Measurements from ENCODE around the gene ZNF35. TPM values are rescaled to one million over a fixed set of nuclear protein-coding genes. Genes with fewer than 3 reads are reported as not detected.
"Not testable (repeated sequence)": the region's sequence is repeated elsewhere in the genome, so short reads cannot be mapped to it uniquely, and the experiment has no call there.

Gene ZNF35
- 10 to 100 TPM in 3 of 4 donors, 1 to 10 TPM in 1; 7.4 to 12.5 (median 11.4) TPM for polyA plus RNA-seq (ENCODE audit: insufficient read length in 4 of 4)

DNA sequence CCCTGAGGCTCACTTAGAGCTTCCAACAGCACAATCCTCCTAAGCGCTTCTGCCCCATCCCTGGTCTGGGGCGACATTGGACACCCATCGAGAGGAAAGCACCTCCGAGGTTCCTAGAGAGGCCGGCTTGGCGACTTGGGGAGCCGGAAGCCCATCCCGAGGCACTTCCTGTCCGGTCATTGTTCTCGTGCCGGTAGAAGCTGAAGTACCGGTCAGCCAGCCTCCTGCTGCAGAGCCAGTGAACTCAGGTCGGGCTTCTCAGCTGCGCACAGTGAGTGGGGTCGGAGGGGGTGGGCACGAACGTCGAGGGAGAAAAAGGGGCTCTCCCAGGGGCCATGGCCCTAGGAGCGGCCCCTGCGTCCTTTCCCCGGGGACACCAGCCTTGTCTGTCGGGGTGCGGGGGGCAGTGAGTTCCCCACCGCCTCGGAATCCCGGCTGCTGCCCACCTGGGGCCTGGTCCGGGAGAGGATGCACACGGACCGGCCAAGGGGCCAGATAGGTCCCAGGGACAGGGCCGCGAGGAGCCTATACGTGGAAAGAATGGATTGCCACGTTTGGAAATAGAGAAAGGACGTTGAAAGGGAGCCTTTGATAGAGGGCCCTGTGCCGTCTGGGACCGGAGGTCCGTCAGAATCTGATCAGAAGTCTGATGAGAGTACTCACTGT is at the start of gene ZNF35:
TSS of gene ZNF35 (plus strand) at position 169 of the 666 bp plus-strand sequence. CDS start 2,336 bp downstream, outside the sequence.
- DNase-seq (ENCODE audit: low read depth in 4 of 4, low spot score in 3 of 4): peak; percentile 46 to 59 (median 56)

DNA sequence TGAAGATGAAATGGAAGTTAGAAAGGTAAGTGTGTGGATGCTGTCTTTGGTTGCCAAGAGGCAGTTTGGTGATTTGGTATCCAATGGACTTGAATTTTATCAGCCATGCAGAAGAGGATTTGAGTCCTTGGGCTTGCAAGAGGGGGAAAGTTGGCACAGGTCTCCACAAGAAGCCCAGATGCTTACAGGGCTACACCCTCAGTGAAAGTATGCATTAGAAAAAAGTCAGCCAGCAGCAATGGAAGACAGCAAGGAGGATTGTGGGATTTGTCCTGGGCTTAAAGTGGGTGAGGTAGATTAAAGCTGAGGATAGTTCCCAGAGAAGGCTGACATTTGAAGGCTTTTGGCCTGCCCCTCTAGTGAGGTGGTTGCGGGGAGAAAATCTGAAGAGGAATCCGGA is 46.8 kb upstream of the ZNF35 start:
- no peak for DNase-seq (ENCODE audit: low read depth in 4 of 4, low spot score in 3 of 4)

DNA sequence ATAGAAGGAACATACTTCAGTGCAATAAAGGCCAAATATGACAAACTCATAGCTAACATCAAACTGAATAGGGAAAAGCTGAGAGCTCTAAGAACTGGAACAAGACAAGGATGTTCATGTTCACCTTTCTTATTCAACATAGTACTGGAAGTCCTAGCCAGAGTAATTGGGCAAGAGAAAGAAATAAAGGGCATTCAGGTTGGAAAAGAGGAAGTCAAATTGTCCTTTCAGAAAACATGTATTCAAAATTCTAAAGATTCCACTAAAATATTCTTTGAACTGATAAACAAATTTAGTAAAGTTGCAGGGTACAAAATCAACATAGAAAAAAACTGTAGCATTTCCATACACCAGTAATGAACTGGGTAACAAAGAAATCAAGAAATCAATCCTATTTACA is 35.9 kb upstream of the ZNF35 start:
- DNase-seq (ENCODE audit: low read depth in 4 of 4, low spot score in 3 of 4): no peak

DNA sequence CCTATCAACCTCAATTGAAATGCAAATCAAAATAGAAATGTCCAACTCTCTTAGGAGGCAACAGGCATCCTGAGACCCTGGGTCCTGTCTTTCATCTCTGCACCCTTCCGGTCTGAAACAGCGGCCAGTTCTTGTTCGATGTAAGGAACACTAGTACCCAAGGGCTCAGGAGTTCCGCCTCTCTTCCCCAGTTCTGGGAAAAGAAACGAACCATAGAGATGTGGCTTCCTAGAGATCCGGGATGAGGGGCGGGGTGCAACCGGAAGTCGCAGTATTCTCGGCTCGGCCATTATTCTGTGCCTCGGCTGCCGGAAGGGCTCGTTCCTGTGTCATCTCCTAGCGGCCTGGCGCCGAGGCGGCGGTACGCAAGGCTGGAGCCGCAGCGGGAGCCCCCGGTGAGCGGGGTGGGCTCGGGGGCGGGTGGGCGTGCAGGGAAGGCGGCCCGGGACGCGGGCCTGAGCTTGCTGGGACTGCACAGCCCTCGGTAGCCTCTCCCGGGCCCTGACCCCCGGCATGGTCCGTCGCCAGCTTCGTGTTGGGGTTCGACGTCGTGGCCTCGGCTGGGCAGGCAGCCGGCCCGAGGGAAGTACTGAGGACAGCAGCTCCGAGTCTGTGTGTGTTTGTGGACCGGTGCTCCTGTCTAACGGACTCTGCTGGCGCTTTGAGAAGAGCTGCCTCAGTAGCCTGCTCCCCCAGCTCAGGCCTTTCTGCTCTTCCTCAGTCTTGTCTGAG is 23.6 kb upstream of the ZNF35 start, which contains the start of gene ZNF197:
TSS of gene ZNF197 (plus strand) at position 288 of the 732 bp plus-strand sequence. CDS start 4,119 bp downstream, outside the sequence.
- peak; percentile 72 to 82 (median 78) for DNase-seq (ENCODE audit: low read depth in 4 of 4, low spot score in 3 of 4)

DNA sequence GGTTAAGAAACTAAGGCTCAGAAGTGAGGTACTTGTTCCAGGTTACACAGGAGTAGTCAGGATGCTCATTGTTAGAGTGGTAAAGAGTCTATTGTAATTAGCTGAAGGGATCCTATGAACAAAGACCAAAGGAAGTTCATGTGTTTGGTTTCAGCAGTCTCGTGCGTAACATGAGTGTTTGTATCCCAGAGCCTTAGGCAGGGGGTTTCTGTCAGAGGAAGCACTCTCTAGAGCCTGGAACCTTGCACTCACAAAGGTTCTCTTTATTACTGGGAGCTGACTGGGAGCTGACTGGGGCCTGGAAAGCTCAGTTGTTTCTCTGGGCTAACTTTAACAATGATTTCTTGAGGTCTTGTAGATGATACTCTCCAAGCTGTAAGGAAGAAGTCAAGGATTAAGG is 19.8 kb upstream of the ZNF35 start:
- DNase-seq (ENCODE audit: low read depth in 4 of 4, low spot score in 3 of 4): no peak

DNA sequence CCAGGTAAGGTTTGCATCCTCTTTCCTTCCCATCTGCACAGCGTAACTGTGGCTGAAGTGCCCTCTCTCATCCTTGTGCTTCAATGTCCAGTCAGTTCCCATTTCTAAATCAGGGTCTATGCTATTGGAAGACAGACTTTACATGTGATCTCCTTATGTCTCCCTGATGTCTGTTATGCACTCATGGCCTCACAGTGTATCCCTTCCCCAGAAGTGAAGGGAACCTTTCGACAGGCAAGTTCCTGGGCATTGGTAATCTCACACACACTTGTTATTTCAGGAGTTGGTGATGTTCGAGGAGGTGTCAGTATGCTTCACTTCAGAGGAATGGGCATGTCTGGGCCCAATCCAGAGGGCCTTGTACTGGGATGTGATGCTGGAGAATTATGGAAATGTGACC is 16.3 kb upstream of the ZNF35 start:
- DNase-seq (ENCODE audit: low read depth in 4 of 4, low spot score in 3 of 4): no peak

DNA sequence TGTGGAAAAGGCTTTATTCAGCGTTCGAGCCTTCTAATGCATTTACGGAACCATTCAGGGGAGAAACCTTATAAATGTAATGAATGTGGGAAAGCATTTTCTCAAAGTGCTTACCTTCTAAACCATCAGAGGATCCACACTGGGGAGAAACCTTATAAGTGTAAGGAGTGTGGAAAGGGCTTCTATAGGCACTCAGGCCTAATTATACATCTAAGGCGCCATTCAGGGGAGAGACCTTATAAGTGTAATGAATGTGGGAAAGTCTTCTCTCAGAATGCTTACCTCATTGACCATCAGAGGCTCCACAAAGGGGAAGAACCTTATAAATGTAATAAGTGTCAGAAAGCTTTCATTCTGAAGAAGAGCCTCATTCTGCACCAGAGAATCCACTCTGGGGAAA is 6.2 kb upstream of the ZNF35 start:
- no peak for DNase-seq (ENCODE audit: low read depth in 4 of 4, low spot score in 3 of 4)

DNA sequence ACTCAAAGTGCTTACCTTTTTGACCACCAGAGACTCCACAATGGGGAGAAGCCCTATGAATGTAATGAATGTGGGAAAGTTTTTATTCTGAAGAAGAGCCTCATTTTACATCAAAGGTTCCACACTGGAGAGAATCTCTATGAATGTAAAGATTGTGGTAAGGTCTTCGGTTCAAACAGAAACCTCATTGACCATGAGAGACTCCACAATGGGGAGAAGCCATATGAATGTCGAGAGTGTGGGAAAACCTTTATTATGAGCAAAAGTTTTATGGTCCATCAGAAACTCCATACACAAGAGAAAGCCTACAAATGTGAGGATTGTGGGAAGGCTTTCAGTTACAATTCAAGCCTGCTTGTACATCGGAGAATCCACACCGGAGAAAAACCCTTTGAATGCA is 5.5 kb upstream of the ZNF35 start:
- no peak for DNase-seq (ENCODE audit: low read depth in 4 of 4, low spot score in 3 of 4)

DNA sequence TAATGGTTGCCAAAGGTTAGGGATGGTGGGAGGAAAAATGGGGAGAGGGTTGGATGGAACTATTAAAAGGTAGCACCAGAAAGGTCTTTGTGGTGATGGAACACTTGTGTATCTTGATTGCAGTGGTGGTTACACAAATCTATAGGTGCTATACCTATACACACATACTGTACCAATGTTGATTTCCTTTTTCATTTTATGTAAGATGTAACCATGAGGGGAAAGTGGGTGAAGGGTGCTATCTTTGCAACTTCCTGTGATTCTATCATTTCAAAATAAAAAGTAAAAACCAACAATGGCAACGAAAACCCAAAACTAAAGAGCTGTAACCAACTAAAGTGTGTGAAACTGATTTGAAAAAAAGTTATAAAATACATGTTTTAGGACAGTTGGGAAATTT is 761 bp upstream of the ZNF35 start:
- DNase-seq (ENCODE audit: low read depth in 4 of 4, low spot score in 3 of 4): no peak

DNA sequence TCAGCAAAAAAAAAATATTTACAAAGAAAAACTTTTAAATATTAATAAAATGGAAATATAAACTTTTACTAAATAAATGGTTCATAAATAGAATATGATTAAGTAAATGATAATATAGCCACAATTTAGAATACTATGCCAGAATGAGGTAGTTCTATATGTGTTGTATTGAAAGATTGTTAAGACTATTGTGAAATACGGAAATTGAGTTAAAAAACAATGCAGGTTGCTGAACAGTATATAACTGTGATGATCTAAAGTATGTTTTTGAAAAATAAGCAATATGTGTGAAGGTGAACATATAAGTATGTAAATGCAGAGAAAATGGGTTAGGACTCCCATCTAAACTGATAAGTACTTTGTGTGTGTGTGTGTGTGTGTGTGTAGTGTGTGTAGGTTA is 1.2 kb downstream of the ZNF35 start:
- DNase-seq (ENCODE audit: low read depth in 4 of 4, low spot score in 3 of 4): no peak

DNA sequence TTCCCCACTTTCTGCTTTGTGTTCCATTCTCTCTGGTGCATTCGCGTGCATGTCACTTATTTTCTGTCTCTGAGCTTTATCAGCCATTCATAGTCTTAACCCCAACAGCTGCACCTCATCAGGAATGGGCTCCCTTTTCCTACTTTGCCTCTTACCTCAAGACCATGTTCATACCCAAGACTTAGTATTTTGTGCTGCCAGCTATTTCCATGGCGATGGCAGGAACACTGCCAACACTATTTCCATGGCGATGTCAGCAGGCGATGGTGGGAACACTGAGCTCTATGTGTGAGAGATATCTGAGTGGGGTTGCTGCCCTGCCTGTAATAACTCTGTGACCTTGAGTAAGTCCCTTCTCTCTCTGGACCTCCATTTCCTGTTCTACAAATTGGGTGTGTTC is 5.5 kb downstream of the ZNF35 start:
- no peak for DNase-seq (ENCODE audit: low read depth in 4 of 4, low spot score in 3 of 4)

DNA sequence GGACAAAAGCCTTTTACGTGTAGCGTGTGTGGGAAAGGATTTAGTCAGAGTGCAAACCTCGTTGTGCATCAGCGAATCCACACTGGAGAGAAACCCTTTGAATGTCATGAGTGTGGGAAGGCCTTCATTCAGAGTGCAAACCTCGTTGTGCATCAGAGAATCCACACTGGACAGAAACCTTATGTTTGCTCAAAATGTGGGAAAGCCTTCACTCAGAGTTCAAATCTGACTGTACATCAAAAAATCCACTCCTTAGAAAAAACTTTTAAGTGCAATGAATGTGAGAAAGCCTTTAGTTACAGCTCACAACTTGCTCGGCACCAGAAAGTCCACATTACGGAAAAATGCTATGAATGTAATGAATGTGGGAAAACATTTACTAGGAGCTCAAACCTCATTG is 10.5 kb downstream of the ZNF35 start:
- no peak for DNase-seq (ENCODE audit: low read depth in 4 of 4, low spot score in 3 of 4)

DNA sequence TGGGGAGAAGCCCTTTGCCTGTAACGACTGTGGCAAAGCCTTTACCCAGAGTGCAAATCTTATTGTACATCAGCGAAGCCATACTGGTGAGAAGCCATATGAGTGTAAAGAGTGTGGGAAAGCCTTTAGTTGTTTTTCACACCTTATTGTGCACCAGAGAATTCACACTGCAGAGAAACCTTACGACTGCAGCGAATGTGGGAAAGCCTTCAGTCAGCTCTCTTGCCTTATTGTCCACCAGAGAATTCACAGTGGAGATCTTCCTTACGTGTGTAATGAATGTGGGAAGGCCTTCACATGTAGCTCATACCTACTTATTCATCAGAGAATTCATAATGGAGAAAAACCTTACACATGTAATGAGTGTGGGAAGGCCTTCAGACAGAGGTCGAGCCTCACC is 10.9 kb downstream of the ZNF35 start:
- no peak for DNase-seq (ENCODE audit: low read depth in 4 of 4, low spot score in 3 of 4)

DNA sequence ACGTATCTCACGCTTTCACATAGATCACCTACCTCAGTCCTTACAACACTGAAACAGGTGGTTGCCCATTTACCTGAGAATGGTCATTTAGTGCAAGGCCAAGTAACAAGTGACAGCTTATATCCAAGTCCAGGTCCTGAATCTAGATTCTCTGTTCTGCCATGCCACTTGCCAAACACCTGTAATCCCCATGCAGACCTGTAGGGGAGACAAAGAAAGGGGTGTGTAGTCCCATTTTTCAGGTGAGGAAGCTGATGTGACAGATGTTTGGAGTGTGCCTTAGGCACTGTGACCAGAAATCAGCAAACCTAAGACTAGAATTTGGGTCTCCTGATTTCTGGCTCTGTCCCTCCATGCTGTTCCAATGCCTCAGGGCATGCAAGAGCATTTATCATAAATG is 12.7 kb downstream of the ZNF35 start:
- DNase-seq (ENCODE audit: low read depth in 4 of 4, low spot score in 3 of 4): no peak

DNA sequence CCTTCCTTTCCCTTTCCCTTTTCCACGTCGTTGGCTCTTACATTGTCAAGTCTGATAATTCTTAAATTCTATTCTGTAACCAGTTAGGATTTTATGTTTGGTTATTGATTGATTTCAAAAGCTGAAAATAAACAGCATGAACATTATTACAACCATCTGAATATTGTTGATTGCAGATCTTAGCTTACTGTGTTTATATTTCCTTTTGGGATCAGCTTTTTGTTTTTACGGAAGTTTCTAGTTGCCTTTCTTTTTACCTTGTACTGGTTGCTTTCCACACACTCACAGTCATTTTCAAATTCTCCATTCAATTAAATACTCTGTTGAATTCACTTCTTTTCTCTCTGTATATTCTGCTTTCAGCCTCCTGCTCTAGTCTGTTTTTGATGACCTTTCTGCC is 16.6 kb downstream of the ZNF35 start:
- DNase-seq (ENCODE audit: low read depth in 4 of 4, low spot score in 3 of 4): no peak

DNA sequence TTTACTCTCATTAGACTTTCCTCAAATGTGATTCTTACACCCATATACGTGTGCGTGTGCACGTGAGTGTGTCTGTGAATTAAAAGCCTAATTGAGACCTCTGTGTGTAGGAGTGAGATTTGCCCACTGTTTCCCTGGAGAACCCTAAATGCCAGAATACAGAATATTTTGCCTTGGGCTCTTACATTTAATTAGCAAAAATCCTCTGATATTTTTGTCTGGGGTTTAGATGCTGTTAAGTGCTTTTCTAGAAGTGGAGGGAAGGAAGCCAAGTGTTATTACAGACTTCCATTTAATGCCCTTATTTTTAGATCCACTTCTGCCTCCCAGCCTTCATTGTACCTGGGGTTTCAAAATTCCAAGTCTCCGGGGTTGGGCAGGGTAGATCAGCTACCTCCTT is 17.8 kb downstream of the ZNF35 start:
- DNase-seq (ENCODE audit: low read depth in 4 of 4, low spot score in 3 of 4): no peak

DNA sequence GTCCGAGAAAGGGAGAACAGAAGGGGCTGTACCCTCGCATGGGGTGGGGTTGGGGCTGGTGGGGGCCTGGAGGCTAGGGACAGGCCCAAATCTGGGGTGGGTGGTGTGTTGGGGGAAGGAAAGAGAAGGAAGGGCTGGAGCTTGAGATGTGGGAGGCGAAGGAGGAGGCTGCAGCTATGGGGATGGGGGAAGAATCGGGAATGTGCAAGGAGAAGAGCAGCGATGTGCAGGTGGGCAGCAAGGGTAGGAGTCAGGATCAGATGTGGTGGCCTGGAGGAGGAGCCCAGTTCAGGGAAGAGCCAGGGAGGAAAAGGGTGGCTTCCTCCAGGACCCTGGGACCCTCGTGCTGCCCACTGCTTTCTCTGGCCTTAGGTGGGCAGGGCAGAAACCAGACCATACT is 21.2 kb downstream of the ZNF35 start:
- no peak for DNase-seq (ENCODE audit: low read depth in 4 of 4, low spot score in 3 of 4)

DNA sequence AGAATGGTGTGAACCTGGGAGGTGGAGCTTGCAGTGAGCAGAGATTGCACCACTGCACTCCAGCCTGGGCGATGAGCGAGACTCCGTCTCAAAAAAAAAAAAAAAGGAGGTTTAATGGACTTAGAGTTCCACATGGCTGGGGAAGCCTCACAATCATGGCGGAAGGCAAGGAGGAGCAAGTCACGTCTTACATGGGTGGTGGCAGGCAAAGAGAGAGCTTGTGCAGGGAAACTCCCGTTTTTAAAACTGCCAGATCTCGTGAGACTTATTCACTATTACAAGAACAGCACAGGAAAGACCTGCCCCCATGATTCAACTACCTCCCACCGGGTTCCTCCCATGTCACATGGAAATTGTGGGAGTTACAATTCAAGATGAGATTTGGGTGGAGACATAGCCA is 24.9 kb downstream of the ZNF35 start:
- not testable (repeated sequence) for DNase-seq (ENCODE audit: low read depth in 4 of 4, low spot score in 3 of 4)

DNA sequence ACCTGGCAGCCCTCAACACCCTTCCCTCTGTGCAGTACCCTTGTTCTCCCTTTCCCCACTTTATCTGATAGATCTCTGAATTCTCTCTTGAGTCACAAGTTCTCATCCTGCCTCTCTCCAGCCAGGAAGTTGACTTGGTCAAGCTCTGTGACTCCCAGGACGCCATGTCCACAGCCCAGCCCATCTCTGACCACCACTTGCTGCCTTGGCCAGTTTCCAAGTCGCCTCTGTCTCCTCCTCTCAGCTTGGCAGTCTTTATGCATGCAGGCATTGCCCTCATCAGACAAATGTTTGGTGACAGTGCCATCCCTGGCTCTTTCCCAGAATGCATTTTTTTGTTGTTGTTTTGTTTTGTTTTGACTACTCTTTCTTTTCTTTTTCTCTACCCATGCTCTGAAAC is 25.7 kb downstream of the ZNF35 start:
- no peak for DNase-seq (ENCODE audit: low read depth in 4 of 4, low spot score in 3 of 4)

DNA sequence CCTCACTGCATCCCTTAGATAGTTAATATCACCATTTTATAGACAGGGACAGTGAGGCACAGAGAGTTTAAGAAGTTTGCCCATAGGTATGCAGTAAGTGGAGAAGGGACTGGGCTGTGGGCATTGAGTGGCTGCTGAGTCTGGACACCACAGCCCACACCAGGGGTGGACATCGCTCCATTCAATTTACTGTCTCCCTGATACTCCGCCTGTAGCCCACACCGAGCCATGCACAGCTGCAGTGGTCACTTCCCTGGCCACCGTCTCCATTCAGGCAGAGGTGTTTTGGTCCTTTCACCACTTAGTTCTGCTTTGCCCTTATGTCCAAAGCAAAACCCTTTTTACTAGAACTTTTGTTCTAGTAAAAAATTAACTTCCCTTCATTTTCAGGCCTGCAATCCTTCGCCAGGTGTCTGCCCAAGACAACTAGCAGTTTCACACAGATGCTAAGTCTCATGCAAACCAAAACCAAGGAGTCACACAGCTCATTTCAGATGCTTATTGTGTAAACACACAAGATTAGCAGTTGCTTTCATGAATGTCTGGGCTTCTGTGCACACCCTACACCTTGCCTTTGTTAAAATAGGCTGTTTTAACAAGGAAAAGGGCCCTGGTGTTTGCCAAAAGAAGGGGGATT is 30.1 kb downstream of the ZNF35 start:
- no peak for DNase-seq (ENCODE audit: low read depth in 4 of 4, low spot score in 3 of 4)

DNA sequence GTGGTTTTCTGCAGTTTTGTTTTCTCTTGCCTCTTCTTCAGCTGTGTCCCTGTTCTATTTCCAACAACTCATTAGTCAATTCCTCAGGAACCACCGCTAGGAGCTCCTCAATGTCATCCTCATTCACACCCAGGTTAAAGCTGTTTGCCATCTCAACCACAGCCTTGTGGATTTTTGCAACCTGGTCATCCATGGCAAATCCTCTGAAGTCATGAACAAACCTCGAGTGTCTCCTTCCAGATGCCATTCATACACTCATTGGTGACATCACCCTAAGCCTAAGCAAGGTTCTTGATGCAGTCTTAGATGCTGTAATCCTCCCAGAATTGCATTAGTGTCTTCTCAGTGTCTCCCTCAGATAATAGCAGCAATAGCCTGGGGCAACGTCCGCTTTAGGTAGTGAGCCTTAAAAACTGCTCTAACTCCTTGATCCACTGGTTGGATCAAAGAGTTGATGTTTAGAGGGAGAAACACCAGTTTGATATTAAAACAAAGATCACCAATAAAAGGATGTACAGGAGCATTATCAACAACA is 32.5 kb downstream of the ZNF35 start:
- DNase-seq (ENCODE audit: low read depth in 4 of 4, low spot score in 3 of 4): no peak

All from left renal pelvis (tissue), 4 donors.